ENCODE data around the gene ADCY4. TPM values are rescaled to one million over a fixed set of nuclear protein-coding genes. Genes with fewer than 3 reads are reported as not detected.
A peak's percentile ranks its signal among the peaks of the same experiment; 100 is the strongest.

The ADCY4 gene
- total and polyA plus RNA-seq, 2 donors (not counting 3 experiments of a cell fraction or from before 2014, with no cell fraction given): 81.6 to 84.0 TPM

DNA sequence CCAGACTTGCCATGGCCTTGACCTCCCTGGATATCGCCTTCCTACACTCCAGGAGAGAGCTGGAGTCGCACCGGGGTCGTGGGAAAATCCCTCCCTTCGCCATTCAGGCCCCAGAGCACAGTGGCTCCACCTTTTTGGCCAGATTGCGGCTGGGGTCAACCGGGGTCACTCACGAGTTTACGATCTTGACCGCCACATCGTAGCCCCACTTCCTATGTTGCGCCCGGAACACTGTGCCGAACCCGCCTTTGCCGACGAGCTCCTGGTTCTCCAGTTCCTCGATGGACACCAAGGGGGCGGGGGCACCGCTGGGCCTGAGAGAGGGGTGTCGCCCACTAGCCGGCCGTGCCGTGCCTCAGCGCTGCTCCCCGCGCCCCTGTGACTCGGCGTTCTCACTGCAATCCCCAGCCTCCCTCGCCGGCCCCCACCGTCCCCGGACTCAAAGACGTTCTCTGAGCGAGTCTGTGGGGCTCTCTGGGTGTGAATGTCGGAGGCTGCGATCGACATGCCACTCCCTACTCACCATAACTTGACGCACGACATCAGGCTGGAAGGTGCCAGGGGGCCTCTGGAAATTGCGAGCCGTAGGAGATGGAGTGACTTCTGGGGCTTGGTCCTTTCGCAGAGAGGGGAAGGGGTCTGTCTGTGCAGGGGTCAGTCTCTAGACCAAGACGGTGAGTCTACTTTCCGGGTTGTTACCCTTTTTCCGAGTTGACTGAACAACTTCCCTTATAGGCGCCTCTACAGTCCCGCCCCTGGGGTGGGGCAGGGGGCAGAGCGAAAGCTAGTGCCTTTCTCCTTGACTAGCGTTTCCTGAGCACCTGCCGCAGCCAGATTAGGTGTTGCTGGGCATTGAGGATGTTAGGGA, 4.6 kb upstream of the ADCY4 start, which contains the start of gene RIPK3:
RIPK3 (minus strand) TSS at position 708 of the 868 bp plus-strand sequence; CDS start at position 543, 165 bp downstream.
- H3K36me3 ChIP-seq (ENCODE audit: control insufficient read depth in 2 of 2, extremely low read depth in 1 of 2, insufficient read depth in 2 of 2, low read length in 2 of 2): no peaks in the 10 kb centered on the region
- peaks cover 24% of the 10 kb centered on the region for H3K4me1 ChIP-seq (ENCODE audit: control insufficient read depth, extremely low read depth, insufficient read depth, low read length)
- intact Hi-C loops (cut with micrococcal nuclease): loop anchor here (1.0 kb wide), 1 partner anchor 73 kb away; no protein-coding TSS in a partner anchor
- peak; percentile 23 for DNase-seq (ENCODE audit: low read depth, low spot score)
- peaks cover 5 to 9% of the 10 kb centered on the region in 2 experiments for H3K27me3 ChIP-seq (ENCODE audit: control insufficient read depth in 2 of 2, insufficient read depth in 2 of 2, low read length in 2 of 2)
- no peaks in the 10 kb centered on the region for H3K79me2 ChIP-seq (ENCODE audit: control insufficient read depth, insufficient read depth, low read length)
- H3K4me2 ChIP-seq (ENCODE audit: insufficient read depth, low read length): peak within 1 kb of the TSS; percentile 40
- ChIA-PET POLR2A (interaction anchor here (0.6 kb wide), 1 partner anchor 59 kb away, joined by 7 read pairs; the partner anchor contains the start of gene NYNRIN), CTCF (interaction anchor here (0.8 to 20.1 kb wide), 5 partner anchors 11 to 95 kb away, joined by 3 to 811 read pairs (median 4); partner anchors contain the start of genes CBLN3 and KHNYN)
- FAIRE-seq: peak; percentile 67
- no peaks in the 10 kb centered on the region for H3K9me3 ChIP-seq (replicated peaks; ENCODE audit: control insufficient read depth, insufficient read depth, low read length)
- TF ChIP-seq, protein P1, sequence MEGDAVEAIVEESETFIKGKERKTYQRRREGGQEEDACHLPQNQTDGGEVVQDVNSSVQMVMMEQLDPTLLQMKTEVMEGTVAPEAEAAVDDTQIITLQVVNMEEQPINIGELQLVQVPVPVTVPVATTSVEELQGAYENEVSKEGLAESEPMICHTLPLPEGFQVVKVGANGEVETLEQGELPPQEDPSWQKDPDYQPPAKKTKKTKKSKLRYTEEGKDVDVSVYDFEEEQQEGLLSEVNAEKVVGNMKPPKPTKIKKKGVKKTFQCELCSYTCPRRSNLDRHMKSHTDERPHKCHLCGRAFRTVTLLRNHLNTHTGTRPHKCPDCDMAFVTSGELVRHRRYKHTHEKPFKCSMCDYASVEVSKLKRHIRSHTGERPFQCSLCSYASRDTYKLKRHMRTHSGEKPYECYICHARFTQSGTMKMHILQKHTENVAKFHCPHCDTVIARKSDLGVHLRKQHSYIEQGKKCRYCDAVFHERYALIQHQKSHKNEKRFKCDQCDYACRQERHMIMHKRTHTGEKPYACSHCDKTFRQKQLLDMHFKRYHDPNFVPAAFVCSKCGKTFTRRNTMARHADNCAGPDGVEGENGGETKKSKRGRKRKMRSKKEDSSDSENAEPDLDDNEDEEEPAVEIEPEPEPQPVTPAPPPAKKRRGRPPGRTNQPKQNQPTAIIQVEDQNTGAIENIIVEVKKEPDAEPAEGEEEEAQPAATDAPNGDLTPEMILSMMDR (IDR thresholded peaks at IDR 0.05; ENCODE audit: extremely low read depth in 1 of 2, insufficient read depth in 1 of 2, low read depth in 1 of 2, low read length in 2 of 2): no peak
- TF ChIP-seq EZH2 (IDR thresholded peaks at IDR 0.05; ENCODE audit: borderline replicate concordance, low read depth, low read length, severe bottlenecking): peak; percentile 30
- H3K4me3 ChIP-seq (replicated peaks in 1 of 3; ENCODE audit: insufficient read depth in 1 of 3, low read depth in 1 of 3, low read length in 3 of 3): peak within 1 kb of the TSS in 2 of 3 experiments; percentile 5 to 24
- H3K9ac ChIP-seq (replicated peaks; ENCODE audit: extremely low read depth, insufficient read depth, low read length): no peak within 1 kb of the TSS
- H3K27ac ChIP-seq (ENCODE audit: insufficient read depth, low read depth, low read length): no peak within 1 kb of the TSS
- no TSS peak for BruUV-seq (replicated peaks)
- dilution Hi-C loops (cut with MboI; ENCODE audit: extremely low pct_ligation_motif_present, low sequenced_read_pairs): no loop called here
- H3K9me1 ChIP-seq (replicated peaks; ENCODE audit: control insufficient read depth, extremely low read depth, insufficient read depth, low read length): no peaks in the 10 kb centered on the region
- no peaks in the 10 kb centered on the region for H4K20me1 ChIP-seq (replicated peaks; ENCODE audit: control insufficient read depth, extremely low read depth, insufficient read depth, low read length)
- H2AFZ ChIP-seq (ENCODE audit: low read depth, low read length): peak within 1 kb of the TSS; percentile 73
